NCI-H2196 treated with DMSO at 0.1 percent for 48 hours (cell line): ENCODE measurements around the gene ACOT7.

Experiments used
- DNase-seq: peaks from one replicate; lab custom pipeline; 2025; ENCODE audit not compliant: unreplicated experiment; lab: John Stamatoyannopoulos, UW

The ACOT7 gene

DNA sequence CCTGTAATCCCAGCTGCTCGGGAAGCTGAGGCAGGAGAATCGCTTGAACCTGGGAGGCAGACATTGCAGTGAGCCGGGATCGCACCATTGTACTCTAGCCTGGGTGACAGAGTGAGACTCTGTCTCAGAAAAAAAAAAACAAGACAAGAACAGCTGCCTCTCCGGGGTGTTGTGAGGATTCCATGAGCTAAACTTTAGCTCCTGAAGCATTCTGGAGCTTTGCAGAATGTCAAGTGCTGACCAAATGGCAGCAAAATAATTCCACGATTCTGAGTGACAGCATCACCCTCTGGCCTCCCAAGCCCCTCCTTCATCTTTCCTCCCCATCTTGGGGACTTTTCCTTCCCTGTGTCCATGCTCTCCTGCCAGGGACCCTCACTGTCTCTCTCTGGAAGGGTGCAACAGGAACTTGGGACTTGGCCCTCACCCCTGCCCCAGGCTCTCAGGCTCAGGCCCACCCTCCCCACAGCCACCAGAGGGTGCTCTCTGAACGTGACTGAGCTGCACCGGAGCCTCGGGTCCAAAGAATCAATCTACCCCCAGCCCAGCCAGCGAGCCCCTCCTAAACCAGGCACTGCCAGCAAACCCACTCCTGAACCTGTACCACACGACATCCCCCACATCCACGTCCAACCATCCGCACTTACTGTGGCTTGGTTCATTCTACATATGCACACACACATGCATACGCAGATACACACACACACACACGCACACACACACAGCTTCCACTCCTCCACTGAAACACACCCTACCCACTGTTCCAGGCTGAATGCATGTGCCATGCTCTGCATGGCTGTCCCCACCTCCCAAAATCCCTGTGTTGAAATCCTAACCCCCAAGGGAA lies 45.7 kb downstream of the ACOT7 start:
- no peak for DNase-seq

GRCh38 chr1:6345460-6345859 lies 48.1 kb downstream of the ACOT7 start:
- DNase-seq = no peak

GRCh38 chr1:6345009-6345408 lies 48.6 kb downstream of the ACOT7 start:
- no peak for DNase-seq

DNA sequence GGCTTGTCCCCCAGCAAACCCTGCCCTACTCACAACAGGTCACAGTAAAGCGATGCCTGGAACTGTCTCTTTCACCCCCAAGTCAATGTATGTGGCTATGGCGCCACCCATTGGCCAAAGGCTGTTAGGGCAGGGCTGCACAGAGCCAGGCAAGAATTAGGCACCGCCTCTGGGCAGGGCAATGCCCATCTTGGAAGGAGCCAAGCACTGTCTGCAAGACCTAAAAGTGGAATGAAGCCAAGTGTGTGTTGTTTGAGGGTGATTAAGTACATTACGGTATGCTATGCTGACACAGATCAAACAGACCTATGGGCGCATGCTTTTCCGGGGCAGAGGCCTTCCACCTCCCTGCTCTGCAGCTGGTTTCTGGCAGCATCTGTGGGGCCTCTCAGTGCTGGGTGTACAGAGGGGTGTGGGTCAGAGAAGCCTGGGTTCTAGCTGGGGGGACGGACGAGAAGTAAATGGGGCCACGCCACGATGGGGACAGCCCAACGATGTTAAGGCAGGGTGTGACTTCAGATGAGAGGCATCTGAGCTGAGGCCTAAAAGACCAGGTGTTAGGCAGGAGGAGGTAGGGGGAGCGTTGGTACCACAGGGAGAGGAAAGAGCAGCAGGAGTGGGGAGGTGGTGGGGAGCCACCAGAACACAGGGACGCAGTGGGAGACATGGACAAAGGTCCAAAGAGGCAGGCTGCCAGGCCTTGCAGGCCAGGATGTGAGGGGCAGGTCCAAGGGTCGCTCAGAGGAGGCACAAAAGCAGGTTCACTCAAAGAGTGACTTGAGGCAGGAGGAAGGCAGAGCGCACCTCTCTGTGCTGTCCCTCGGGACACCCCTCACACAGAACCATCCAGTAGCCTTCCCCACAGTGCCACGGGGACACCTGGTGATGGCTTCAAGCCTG lies 49.8 kb downstream of the ACOT7 start:
- peak; percentile 67 for DNase-seq

GRCh38 chr1:6342056-6342455 lies 51.5 kb downstream of the ACOT7 start:
- no peak for DNase-seq

- DNase-seq = no peak
Observed at GRCh38 chr1:6338695-6339094, 54.9 kb downstream of the ACOT7 start.

DNA sequence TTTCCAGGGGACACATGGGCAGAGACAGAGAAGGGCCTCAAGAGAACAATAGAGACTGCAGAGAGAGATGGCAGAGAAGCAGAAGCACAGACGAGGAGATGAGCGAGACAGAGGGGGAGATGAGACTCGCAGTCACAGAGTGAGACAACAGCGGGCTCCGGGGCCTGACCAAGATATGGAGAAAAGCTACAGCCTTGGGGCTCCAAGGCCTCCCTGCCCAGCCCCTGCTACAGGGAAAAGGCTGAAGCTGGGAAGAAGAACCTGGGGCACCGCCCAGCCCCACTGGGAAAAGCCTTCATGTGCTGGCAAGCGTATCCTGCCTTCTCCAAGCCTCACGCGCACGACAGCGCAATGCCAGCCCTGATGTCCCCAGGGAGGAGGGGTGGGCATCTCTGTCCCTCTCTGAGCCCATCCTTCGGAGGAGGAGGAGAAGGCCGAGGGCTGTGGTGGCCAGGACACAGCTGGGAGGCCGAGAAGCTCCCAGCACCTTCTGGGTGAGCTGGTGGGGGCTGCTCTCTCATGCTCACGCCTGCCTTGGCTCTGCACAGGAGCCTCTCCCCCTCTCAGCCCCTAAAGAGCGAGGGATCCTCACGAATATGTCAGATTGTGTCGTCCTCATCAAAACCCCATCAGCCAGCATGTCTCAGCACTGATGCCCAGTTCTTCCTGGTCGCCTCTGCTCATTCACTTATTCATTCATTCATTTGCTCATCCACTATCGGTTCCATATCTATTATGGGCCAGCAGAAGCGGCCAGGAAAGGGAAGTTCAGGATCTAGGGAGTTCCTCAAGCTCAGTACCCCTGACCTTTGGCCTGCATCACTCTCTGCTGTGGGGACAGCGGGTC lies 56.6 kb downstream of the ACOT7 start:
- DNase-seq = no peak

GRCh38 chr1:6334261-6334993 lies 59.1 kb downstream of the ACOT7 start:
- DNase-seq = no peak

DNA sequence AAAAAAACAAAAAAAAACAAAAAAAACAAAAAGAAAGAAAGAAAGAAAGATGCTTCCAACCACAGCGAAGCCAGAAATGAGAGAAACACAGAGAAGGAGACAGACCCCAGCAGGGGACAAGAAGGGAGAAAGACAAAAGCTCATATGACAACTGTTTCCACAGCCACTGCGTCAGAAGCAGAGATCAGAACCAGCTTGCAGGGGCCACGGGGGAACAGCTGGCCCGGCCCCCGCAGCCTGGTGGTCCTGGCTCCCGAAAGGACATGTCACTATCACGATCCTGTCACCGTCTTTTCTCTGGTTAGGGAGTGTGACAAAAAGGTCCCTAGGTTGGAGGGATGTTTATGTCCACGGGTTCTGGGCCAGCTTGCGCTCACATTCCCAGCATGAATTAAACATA lies 60.7 kb downstream of the ACOT7 start:
- DNase-seq = no peak

GRCh38 chr1:6331543-6332273 lies 61.9 kb downstream of the ACOT7 start:
- no peak for DNase-seq

DNA sequence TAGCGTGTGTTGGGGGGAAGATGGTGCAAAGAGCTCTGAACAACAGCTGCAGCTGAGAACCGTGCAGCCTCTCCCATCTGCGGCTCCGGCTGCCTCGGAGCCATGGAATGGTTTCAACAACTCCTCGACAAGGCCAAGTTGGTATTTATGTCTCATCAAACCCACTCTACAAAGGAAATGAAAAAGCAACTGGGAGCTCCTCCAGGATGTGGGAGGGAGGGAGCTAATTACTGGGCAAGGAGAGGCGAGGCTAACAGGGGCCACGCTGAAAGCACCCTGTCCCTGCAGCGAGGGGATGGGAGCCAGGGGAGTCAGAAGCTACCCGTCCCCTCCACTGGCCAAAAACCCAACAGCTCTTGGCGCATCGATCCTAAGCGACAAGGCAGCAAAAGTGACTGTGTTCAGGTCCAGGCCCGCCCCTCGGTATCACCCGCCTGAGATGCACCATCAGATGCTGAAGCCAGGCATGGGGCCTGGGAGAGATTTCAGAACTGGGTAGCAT lies 63.1 kb downstream of the ACOT7 start:
- DNase-seq = no peak

DNA sequence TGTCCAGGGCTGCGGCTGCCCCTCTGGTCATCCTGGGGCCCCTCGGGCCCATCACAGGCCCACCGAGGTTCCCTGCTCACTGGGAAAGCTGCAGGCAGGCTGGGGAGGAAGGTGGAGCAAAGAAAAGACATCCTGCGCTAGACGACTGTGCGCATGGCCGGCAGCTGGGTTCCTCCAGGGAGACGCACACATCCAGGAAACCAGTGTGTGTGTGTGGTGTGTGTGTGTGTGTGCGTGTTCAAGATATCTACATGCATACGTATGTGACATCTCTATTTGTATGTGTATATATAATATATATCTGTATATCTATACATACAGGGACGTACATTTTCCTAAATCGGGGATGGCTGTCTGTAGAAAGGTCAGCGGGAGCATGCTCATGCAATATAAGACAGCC lies 63.7 kb downstream of the ACOT7 start:
- no peak for DNase-seq

GRCh38 chr1:6329396-6329795 lies 64.2 kb downstream of the ACOT7 start:
- DNase-seq = no peak

DNA sequence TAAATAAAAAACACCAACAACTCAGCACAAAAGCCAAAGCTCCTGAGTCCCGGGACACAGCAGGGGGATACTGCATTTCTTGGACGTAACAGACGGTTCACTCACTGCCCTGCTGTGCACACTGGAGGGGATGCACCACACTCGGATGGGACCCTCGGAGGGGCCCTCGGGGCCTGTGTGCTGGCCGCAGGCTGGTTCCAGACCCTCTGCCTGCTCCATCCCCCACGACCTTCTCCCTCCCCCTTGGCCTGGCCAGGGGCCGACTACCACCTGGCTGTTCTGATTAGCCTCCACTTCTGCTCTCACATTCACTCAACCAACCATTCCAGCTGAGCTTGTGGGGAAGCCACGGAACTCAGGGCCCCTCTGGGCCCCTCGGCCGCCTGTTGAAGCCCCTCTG lies 64.9 kb downstream of the ACOT7 start:
- no peak for DNase-seq

GRCh38 chr1:6328091-6328490 lies 65.5 kb downstream of the ACOT7 start:
- DNase-seq = no peak

- no peak for DNase-seq
Observed at GRCh38 chr1:6325482-6325881, 68.1 kb downstream of the ACOT7 start.

DNA sequence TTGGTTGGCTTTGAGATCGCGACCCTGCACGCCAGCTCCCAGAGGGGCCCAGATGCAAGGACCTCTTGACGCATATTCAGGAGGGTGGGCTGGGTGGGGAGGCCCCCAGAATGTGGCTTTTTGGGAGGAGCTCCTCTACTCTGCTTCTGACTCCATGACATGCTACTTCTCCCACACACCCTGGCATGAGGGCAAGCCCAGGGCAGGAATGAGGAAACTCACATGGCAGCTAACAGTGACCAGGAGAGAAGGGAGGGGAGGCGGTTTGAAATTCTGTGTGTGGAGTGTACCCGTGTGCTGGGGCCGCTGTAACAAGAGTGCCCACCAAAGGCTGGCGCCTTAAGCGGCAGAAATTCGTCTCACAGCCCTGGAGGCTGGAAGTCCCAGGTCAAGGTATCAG lies 71.4 kb downstream of the ACOT7 start:
- no peak for DNase-seq

DNA sequence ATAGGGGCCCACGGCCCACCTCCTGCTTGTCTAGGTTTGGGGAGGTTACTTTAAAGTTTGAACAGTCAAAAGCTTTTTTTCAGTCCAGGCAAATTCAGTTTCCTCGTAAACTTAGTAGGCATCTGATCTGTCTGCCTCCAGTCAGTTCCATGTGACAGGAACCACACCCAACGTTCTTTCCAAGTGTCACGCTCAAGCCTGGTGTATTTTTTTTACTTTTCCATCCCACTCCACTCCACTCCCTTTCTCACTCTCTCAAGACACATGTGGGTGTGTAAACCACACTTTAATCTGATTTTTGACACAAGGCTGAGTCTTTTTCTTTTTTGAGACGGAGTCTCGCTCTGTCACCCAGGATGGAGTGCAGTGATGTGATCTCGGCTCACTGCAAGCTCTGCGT lies 72.4 kb downstream of the ACOT7 start:
- no peak for DNase-seq

DNA sequence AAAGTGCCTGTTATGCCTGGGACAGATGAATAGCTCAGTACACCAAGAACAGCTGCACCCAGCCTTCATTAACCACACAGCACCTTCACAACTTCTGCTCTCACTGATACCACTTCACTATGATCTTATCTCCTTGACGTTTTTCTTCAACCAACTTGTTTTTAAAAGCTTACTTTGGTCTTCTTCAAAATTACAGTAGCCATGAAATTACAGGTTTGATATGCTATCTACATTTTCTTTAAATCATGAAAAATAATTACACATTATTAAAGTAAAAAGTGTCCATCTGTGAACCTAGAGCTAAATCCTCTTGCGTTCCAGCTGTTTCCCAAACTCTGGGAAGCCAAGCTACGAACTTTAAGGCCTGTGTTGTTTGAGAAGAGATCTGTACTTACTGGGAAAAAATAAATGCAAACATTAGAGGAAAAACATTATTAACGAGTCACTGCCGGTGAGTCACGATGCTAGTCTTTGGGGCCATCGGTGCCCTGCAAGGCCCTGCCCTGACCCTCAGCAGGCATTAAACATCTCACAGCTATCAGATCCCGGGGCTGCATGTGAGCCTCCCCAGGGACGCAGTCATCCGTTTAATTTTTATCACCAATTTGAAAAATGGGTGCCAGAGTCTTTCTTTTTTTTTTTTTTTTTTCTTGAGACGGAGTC lies 76.3 kb downstream of the ACOT7 start:
- no peak for DNase-seq
